GM18499 (cell line): ENCODE data around the gene TEX10.
"Not testable (repeated sequence)": the region's sequence is repeated elsewhere in the genome, so short reads cannot be mapped to it uniquely, and the experiment has no call there.

Experiments
- ATAC-seq: cut with Tn5 transposase; IDR thresholded peaks from one replicate; pipeline ENCODE4 v1.9.1; 2021; ENCODE audit warnings: moderate number of reproducible peaks; ENCODE audit not compliant: insufficient read depth, unreplicated experiment

The TEX10 gene

DNA sequence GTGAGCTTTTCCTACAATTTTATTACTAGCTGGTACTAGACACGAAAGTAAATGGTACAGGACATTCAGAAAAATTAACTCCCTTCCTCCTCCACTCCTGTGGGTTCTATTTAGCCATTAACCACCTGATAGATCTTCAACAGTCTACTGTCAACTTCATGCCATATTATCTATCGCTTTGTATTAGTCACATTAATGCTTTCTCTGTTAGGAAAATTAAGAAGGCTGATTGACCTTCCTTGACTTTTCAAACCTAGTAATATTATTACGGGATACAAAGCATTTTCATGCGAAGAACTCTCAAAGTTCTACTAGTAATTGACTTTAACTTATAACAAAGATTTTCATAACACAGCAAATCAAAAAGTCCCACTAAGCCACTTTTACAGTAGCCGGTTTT lies 1.2 kb downstream of the TEX10 start:
- no peak for ATAC-seq

DNA sequence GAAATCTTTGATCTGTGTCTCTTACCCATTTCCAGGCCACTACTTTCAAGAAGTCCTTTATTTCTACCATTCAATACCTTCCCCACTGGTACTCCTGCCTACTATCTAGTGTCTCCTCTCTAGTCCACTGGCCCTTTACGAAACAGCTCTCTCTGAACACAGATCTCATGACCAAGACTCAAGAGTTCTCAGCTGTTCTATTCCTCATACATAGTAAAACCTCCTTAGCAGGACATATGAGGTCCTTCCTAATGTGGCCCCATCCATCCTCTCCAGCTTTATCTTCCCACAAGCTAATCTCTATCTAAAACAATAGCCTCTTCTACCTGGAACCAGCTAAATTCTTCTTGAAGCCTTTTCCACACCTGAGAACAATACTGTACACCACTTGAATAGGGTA lies 2.6 kb downstream of the TEX10 start:
- ATAC-seq: no peak

DNA sequence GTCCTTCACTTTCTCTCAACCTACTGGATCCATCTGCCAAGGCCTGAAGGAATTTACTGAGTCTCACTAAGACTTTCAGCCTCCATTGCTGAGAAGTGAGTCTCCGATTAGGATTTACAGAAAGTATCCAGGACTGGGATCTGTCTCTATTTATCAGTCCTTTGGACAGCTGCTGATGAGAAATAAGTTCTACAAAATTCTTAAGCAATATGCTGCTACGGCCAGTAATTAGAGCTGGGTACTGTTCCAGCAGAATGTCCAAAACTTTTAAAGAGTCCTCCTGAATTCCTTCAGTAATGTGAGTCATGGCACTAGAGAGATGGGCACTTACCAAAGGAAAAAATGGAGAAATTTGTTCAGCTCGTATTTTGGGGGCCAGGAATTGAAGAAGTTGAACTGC lies 5.9 kb downstream of the TEX10 start:
- no peak for ATAC-seq

DNA sequence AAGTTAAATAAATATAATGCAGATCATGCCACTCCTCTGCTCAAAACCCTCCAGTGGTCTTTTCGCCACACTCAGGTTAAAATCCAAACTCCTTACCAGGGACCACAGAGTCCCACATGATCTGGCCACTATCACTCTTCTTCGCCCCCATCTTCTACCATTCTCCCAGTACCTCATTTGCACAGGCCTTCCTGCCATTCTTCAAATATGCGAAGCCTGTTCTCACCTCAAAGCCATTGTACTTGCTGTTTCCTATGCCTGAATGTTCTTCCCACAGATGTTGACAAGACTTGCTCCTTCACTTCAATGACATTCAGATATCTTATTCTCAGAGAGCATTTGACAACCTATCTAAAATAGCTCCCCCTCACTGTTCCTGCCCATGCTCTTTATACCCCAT lies 10.9 kb downstream of the TEX10 start:
- no peak for ATAC-seq

DNA sequence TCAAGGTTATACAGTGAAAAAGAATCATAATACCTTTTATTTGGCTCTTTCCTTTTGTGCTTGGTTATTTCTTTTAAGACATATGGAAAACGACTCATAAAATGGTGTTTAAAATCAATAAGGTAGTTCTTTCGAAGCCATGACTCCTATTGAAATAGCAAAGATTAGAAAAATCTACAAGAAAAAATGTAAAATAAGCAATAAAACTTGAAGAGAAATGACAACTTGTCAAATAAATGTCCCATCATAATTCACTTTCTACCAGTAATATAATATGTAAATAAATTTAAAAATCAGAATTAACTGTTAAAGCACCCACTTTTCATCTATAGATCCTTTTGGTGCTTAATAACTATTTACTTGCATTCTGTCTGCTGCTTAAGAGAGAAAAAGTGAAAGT lies 12.5 kb downstream of the TEX10 start:
- no peak for ATAC-seq

DNA sequence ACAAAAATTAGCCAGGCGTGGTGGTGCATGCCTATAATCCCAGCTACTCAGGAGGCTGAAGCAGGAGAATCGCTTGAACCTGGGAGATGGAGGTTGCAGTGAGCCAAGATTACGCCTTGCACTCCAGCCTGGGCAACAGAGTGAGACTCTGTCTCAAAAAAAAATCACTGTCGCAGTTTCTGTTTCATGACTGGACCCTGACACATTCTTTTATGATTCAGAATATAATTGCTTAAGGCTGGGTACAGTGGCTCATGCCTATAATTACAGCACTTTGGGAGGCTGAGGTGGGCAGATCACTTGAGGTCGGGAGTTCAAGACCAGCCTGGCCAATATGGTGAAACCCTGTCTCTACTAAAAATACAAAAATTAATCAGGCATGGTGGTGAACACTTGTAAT lies 14.0 kb downstream of the TEX10 start:
- ATAC-seq: not testable (repeated sequence)

DNA sequence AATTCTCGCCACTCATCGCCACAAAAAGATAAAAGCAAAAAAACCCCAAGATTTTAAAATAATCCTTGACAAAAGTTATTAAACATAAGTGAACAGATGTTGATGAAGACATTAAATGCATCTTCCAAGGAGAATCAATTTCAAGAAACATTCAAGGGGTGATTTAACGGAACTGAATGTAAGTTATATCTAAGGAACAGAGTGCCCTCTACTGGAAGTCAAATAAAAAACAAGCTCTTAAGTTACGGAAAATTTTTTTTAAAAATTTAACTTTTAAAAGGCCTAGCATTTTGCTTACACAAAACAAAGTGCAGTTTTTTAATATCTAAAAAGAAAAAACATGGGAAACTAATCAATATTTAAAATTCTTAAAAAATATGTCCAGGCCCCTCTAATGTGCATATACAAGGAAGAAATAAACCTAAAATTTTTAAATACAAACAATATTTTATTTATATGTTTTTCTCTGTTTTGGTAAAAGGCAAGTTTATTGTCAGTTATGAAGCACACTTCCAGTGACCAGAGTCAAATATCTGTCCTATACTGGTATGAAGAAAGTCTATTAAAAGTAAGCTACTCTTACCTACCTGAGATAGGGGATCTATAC lies 28.0 kb downstream of the TEX10 start:
- no peak for ATAC-seq

DNA sequence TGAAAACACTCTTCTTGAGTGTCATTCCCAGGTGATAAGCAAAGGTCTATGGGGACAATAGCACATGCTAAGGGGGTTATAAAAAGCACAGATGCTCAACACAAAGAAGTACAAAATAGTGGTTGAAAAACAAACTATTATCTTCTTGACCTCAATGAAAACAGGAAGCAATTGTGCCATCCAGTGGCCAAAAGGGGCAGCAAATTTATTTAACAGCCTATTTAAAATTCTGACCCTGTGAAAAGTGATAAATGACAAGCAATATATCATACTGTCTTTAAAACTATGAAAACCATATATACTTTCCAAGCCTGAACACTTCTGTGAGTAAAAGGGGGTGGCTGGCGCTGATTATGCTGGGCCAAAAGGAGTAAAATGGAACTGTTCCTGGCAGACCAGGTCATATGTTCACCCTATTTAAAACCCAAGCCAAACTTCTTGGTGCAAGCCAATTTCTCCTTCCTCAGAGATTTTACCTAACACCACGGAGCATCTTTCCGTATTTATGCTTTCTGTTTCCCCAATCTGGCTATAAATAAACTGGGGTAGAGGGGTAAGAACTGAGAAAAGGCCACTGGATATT lies 29.7 kb downstream of the TEX10 start:
- ATAC-seq: no peak

DNA sequence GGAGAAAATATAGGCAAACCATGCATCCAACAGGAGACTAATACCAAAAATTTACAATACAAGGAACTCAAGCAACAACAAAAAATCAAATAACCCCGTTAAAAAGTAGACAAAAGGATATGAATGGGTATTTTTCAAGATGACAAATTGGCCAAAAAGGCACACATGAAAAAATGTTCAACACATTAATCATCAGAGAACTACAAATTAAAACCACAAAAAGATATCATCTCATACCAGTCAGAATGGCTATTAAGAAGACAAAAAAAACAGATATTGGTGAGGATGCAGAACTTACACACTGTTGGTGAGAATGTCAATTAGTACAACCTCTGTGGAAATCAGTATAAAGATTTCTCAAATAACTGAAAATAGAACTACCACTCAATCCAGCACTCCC lies 35.0 kb downstream of the TEX10 start:
- ATAC-seq: no peak

DNA sequence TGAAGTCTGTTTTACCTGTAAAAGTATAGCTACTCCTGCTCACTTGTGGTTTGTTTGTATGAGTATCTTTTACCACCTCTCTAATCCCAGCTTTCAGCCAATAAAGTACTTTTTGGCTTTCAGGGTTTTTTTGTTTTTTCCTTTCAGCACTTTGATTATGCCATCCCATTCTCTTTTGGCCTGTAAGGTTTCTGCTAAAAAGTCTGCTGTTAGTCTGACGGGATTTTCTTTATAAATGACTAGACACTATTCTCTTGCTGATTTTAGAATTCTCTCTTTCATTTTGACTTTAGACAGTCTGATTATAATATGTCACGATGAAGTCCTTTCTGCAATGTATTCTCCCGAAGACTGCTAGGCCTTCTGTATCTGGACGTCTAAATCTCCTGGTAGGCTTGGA lies 37.2 kb downstream of the TEX10 start:
- ATAC-seq: no peak

DNA sequence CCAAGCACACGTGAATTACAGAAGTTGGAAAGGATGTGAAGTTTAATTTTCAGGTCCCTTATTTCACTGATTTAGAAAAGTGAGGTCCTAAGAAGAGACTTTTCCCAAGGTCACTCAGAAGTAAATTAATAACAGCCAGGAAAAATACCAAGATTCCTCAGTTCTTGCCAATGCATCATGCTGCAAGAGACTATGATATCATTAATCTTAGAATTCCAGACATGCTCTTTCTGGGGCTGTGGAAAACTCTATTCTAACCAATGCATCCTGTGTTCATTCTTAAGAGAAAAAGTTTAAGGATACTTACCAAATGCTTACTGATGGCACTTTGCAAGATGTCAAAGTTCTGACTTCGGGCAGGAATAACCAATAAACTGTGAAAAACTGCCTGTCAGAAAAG lies 42.8 kb downstream of the TEX10 start:
- no peak for ATAC-seq

DNA sequence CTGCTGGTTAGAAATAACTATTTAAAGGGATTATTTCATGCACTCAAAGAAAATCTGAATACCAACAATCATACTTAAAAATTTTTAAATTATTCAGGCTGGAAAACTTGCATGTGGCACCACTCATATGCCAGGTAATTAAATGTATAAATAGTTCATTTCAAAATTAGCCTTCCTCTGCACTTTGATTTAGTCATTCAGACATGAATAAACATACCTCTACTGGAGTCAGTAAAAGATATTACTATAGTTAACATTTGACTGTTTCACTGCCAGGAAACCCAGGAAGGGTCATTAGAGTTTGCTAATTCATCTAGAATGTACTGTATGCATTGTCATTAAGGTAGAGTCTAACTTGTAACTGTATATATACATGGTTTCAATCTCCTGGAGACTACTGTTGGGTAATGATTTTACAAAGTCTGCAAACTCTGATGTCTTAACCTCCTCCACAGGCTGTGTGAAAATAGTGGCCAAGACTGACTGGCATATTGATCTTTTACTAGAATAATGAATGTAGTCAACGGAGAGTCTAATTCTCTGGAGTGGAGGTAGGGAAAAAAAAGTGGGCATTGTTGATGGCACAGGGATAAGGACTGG lies 43.7 kb downstream of the TEX10 start:
- no peak for ATAC-seq

DNA sequence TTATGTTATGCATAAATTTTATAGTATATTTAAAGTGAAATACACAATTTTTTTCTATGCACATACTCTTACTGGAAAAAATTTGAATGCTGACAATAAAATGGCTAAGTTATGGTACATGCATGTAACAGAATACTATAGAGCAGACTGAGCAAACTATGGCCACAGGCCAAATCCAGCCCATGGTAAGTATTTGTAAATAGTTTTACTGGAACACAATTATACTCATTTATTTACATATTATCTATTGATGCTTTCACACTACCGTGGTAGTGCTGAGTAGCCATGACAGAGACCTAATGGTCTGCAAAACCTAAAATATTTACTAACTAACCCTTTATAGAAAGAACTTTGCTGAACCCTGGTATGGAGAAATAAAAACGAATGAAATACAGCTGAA lies 45.7 kb downstream of the TEX10 start:
- ATAC-seq: no peak

DNA sequence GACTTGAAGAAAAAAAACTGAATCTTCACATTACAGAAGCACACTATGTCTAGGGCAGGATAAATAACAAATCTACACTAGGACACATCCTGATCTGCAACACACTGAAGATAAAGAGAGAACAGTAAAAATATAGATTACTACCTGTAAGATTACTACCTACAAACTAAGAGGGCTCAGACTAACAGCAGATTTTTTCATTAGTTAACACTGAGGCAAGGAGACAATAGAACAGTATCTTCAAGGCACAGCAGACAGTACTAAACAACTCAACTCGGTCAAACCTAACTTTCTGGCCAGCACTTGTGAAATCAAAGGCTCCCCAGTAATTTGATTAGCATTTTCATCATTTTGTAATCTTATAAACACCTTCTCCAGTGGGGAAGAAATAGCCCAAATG lies 46.5 kb downstream of the TEX10 start:
- no peak for ATAC-seq

DNA sequence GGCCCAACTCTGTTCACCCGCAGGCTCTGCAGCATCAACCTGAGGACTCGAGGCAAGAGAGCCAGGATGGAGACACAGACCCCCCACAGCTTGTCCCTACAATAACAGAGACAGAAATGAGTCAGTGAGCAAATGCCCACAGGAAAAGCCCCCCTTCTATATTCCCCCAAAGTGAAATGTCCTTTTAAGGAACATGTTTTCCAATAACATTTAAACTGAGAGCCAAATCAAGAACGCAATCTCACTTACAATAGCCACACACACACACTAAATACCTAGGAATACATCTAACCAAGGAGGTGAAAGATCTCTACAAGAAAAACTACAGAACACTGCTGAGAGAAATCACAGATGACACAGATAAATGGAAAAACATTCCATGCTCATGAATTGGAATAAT lies 49.0 kb downstream of the TEX10 start:
- no peak for ATAC-seq

DNA sequence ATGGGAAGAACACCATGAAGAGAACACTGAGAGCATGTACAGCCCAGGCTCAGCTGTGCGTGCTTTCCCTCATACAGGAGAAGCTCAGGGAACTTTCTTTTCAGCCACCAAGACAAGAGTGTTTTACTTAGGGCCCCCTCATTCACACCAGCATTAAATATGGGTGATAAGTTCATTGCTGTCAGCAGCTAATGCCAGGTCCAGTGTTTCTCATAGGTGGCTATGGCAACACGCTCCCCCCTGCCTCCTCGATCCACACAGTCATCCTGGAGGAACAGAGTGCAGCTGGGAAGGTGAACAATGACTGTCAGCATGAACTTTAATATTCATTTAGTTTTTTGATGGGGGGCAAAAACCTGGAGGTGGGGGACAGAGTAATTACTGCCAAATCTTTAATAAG lies 54.4 kb downstream of the TEX10 start:
- no peak for ATAC-seq

DNA sequence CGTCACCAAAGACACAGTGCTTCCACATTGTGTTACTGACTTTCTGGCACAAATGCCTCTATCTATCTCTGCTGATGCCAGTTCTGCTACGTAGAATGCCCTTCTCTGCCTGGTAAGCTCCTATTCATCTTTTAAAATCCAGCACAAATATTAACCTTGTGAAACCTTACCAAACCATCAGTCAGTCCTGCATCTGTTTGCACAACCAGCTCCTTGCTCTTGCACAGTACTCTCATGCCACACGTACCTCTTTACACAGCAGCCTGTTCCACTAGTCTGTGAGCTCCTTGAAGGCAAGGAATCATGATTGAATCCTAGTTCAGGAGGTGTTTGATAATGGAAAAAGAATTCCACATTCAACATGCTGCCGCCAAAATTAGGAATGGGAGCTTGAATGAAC lies 56.3 kb downstream of the TEX10 start:
- no peak for ATAC-seq

DNA sequence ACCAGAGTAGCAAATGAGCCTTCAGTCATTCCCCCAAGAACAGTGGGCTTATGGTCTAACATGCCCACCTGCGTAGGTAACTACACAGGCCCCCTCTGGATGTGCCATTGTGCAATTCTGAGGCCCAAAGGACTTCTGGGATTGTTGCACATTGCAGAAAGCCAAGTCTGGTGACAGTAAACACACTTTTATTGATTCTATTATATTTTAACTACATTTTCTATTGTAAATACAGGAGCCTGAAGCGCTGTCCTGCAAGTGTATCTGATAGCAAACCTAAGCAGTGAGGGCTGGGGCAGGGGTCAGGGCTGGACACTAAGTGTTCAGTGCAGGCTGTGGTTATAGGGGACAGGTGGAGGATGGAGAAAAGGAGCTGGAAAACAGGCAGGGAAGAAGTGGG lies 57.5 kb downstream of the TEX10 start:
- no peak for ATAC-seq

DNA sequence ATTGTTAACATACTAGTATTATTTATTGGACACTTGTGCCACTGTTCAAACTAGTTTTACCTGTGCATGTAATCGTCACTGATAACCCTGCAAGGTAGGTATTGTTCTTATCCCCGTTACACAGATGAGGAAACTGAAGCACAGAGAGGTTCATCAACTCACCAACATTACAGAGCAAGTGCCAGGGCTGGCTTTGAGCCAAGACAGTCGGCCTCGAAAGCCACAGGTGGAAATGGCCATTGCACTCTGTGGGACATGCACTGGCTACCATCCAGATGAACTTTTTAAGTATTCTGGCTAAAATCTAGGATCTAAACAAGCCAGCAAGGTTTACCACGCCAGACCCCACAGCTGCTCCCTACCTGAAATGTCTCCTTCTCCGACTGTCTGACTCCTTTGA lies 57.9 kb downstream of the TEX10 start:
- no peak for ATAC-seq

DNA sequence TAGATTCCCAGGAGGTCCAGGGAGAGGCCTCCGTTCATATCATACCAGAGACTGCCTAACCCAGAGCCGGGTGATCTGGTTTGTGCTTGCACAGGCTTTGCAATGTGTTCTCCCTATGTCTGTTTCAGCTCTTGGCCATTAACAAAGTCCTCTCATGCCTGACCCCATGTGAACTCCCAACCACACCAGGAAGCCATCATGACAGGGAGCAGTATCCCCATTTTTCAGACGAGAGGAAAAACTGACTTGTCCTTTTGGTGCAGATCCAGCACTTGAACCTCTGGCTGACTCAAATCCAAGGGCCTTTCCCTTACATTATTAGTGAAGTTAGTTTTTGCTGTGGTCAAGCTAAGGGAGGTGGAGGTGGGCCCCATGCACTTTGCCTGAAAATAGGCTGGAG lies 58.4 kb downstream of the TEX10 start:
- ATAC-seq: no peak

DNA sequence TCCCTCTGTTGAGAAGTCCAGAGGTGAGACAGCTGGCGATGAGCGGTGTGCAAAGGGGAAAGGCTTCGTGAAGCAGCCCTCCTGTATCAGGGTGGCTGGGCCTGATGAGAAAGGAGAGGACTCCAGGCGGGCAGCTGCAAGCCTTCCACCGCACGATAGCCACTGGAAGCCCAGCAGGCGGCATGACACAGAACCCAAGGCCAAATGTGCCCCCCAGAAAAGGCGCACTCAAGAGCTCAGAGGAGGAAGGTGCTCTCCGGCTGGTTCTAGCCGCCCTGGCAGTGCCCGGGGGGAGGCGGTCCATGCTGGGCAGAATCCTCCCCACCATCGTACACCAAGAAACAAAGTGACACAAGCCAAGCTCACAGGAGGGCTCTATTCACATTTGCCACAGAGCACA lies 60.3 kb downstream of the TEX10 start:
- no peak for ATAC-seq

DNA sequence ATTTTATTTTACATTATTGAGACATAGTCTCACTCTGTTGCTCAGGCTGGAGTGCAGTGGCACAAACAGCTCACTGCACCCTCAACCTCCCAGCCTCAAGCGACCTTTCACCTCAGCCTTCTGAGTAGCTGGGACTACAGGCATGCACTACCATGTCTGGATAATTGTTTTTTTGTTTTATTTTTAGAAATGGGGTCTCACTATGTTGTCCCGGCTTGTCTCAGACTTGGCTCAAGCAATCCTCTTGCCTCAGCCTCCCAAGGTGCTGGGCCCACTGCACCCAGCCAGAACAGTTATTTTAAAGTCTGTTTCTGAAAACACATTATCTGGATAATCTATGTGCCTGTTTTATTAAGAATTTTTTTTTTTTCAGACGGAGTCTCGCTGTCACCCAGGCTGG lies 62.0 kb downstream of the TEX10 start:
- ATAC-seq: no peak
